ENCODE results near the gene GALNT9.

GALNT9 gene

GRCh38 chr12:132258543-132258942 is 70.8 kb downstream of the GALNT9 start:
- Histone ChIP-seq H3K9me3 (ENCODE audit: insufficient read depth, low read length, severe bottlenecking) (no peaks in the 10 kb centered on the region), H3K36me3 (ENCODE audit: insufficient read depth, low read length) (no peaks in the 10 kb centered on the region), H3K27me3 (ENCODE audit: insufficient read depth, low read length, poor library complexity) (no peaks in the 10 kb centered on the region), H3K9ac (ENCODE audit: low read depth, low read length) (no peak overlapping the region), H3K4me2 (ENCODE audit: insufficient read depth, low read length) (no peak overlapping the region), H3K79me2 (ENCODE audit: insufficient read depth, low read length) (no peaks in the 10 kb centered on the region), H2AFZ (ENCODE audit: low read depth, low read length) (no peak overlapping the region), H3K27ac (ENCODE audit: low read length) (no peak overlapping the region), H3K4me1 (ENCODE audit: insufficient read depth, low read length) (peaks cover 4% of the 10 kb centered on the region; the same call in 1 of the 2 replicates), H4K20me1 (ENCODE audit: insufficient read depth, low read length) (no peaks in the 10 kb centered on the region; the same call in 1 of the 2 replicates), H3K4me3 (ENCODE audit: low read depth in 1 of 2, low read length in 2 of 2) (no peak overlapping the region)
- ATAC-seq (ENCODE audit: insufficient read depth, low read depth) (no peak), DNase-seq (no peak)
- TF ChIP-seq CTCF (IDR thresholded peaks at IDR 0.05; ENCODE audit: borderline replicate concordance, extremely low read depth, low read length, poor library complexity, severe bottlenecking) (no peak), EZH2 (IDR thresholded peaks at IDR 0.05; ENCODE audit: borderline replicate concordance, low read depth, low read length, severe bottlenecking) (no peak)

DNA sequence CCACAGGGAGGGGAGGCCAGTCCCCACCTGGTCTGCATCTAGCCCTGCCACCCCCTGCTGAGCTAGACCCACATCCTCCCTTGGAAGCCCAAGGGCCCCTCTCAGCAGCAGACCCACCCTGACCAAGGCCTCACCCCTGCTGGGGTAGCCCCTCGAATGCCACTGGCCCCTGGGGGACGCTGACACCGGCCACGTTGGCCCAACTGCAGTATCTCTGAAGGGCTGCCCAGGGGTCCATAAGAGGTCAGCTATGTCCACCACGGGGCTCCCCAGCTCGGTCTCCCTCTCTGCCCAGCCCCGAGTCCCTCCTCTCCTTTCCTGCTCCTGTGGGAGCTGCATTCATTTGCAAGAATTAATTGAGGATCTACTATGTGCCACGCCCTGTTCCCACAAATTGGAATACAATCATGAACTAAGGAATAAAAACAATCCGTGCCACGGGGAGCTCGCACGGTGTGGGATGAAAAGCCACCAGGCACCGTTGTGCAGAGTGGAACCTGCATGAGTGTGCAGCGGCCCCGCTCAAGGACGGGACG is 71.4 kb downstream of the GALNT9 start:
- Histone ChIP-seq H4K20me1 (ENCODE audit: insufficient read depth, low read length) (no peaks in the 10 kb centered on the region; the same call in 1 of the 2 replicates), H3K9ac (ENCODE audit: low read depth, low read length) (no peak overlapping the region), H3K4me3 (ENCODE audit: low read depth in 1 of 2, low read length in 2 of 2) (no peak overlapping the region), H2AFZ (ENCODE audit: low read depth, low read length) (no peak overlapping the region), H3K27ac (ENCODE audit: low read length) (no peak overlapping the region), H3K27me3 (ENCODE audit: insufficient read depth, low read length, poor library complexity) (no peaks in the 10 kb centered on the region), H3K79me2 (ENCODE audit: insufficient read depth, low read length) (no peaks in the 10 kb centered on the region), H3K4me2 (ENCODE audit: insufficient read depth, low read length) (no peak overlapping the region), H3K36me3 (ENCODE audit: insufficient read depth, low read length) (no peaks in the 10 kb centered on the region), H3K9me3 (ENCODE audit: insufficient read depth, low read length, severe bottlenecking) (no peaks in the 10 kb centered on the region), H3K4me1 (ENCODE audit: insufficient read depth, low read length) (peaks cover 4% of the 10 kb centered on the region; the same call in 1 of the 2 replicates)
- ATAC-seq (ENCODE audit: insufficient read depth, low read depth) (no peak), DNase-seq (no peak)
- TF ChIP-seq CTCF (IDR thresholded peaks at IDR 0.05; ENCODE audit: borderline replicate concordance, extremely low read depth, low read length, poor library complexity, severe bottlenecking) (no peak), EZH2 (IDR thresholded peaks at IDR 0.05; ENCODE audit: borderline replicate concordance, low read depth, low read length, severe bottlenecking) (no peak)

- no peak overlapping the region for H3K9ac ChIP-seq (ENCODE audit: low read depth, low read length)
- no peaks in the 10 kb centered on the region for H3K79me2 ChIP-seq (ENCODE audit: insufficient read depth, low read length)
- no peaks in the 10 kb centered on the region for H3K36me3 ChIP-seq (ENCODE audit: insufficient read depth, low read length)
- ATAC-seq (ENCODE audit: insufficient read depth, low read depth) (no peak), DNase-seq (no peak)
- no peaks in the 10 kb centered on the region for H3K27me3 ChIP-seq (ENCODE audit: insufficient read depth, low read length, poor library complexity)
- no peaks in the 10 kb centered on the region for H3K9me3 ChIP-seq (ENCODE audit: insufficient read depth, low read length, severe bottlenecking)
- TF ChIP-seq CTCF (IDR thresholded peaks at IDR 0.05; ENCODE audit: borderline replicate concordance, extremely low read depth, low read length, poor library complexity, severe bottlenecking), result no peak
- no peak for TF ChIP-seq EZH2 (IDR thresholded peaks at IDR 0.05; ENCODE audit: borderline replicate concordance, low read depth, low read length, severe bottlenecking)
- no peak overlapping the region for H3K4me2 ChIP-seq (ENCODE audit: insufficient read depth, low read length)
- no peaks in the 10 kb centered on the region; the same call in 1 of the 2 replicates for H4K20me1 ChIP-seq (ENCODE audit: insufficient read depth, low read length)
- H3K27ac ChIP-seq (ENCODE audit: low read length), result no peak overlapping the region
- H3K4me1 ChIP-seq (ENCODE audit: insufficient read depth, low read length), result peaks cover 4% of the 10 kb centered on the region; the same call in 1 of the 2 replicates
- no peak overlapping the region for H3K4me3 ChIP-seq (ENCODE audit: low read depth in 1 of 2, low read length in 2 of 2)
- no peak overlapping the region for H2AFZ ChIP-seq (ENCODE audit: low read depth, low read length)
Observed at GRCh38 chr12:132257206-132257954, 72.0 kb downstream of the GALNT9 start.

All from DND-41 (cell line).